Vagina (tissue), 2 donors: ENCODE results near the gene ARPC3.
"Not testable (repeated sequence)": the region's sequence is repeated elsewhere in the genome, so short reads cannot be mapped to it uniquely, and the experiment has no call there.

Experiments used
- CTCF ChIP-seq, 3 experiments: fragments of 450-650 bp in 2 of 3; fragments of 200-600 bp in 1 of 3; sonication (generic) in 1 of 3; IDR thresholded peaks; one replicate each; pipeline ENCODE4 v1.5.1; 2017 to 2019; ENCODE audit warnings: antibody characterized with exemption in 3 of 3, mild to moderate bottlenecking in 2 of 3, moderate library complexity in 2 of 3
- POLR2A ChIP-seq, 2 donors: fragments of 450-650 bp; IDR thresholded peaks; one replicate each; pipeline ENCODE4 v1.6.1; 2017; ENCODE audit warnings: antibody characterized with exemption in 2 of 2, mild to moderate bottlenecking in 2 of 2, moderate library complexity in 2 of 2

GRCh38 chr12:110410086-110410485 lies 40.1 kb downstream of the ARPC3 start:
- TF ChIP-seq CTCF, POLR2A (IDR thresholded peaks at IDR 0.05): not testable (repeated sequence)
